GM19372 (cell line): ENCODE measurements around the gene CAMTA1.
"Not testable (repeated sequence)": the region's sequence is repeated elsewhere in the genome, so short reads cannot be mapped to it uniquely, and the experiment has no call there.

Source experiments
- ATAC-seq: cut with Tn5 transposase; IDR thresholded peaks from one replicate; pipeline ENCODE4 v1.9.1; 2021; ENCODE audit warnings: mild to moderate bottlenecking, low read depth, moderate library complexity; ENCODE audit not compliant: unreplicated experiment

CAMTA1 gene, protein sequence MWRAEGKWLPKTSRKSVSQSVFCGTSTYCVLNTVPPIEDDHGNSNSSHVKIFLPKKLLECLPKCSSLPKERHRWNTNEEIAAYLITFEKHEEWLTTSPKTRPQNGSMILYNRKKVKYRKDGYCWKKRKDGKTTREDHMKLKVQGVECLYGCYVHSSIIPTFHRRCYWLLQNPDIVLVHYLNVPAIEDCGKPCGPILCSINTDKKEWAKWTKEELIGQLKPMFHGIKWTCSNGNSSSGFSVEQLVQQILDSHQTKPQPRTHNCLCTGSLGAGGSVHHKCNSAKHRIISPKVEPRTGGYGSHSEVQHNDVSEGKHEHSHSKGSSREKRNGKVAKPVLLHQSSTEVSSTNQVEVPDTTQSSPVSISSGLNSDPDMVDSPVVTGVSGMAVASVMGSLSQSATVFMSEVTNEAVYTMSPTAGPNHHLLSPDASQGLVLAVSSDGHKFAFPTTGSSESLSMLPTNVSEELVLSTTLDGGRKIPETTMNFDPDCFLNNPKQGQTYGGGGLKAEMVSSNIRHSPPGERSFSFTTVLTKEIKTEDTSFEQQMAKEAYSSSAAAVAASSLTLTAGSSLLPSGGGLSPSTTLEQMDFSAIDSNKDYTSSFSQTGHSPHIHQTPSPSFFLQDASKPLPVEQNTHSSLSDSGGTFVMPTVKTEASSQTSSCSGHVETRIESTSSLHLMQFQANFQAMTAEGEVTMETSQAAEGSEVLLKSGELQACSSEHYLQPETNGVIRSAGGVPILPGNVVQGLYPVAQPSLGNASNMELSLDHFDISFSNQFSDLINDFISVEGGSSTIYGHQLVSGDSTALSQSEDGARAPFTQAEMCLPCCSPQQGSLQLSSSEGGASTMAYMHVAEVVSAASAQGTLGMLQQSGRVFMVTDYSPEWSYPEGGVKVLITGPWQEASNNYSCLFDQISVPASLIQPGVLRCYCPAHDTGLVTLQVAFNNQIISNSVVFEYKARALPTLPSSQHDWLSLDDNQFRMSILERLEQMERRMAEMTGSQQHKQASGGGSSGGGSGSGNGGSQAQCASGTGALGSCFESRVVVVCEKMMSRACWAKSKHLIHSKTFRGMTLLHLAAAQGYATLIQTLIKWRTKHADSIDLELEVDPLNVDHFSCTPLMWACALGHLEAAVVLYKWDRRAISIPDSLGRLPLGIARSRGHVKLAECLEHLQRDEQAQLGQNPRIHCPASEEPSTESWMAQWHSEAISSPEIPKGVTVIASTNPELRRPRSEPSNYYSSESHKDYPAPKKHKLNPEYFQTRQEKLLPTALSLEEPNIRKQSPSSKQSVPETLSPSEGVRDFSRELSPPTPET (N-terminal part only)

GRCh38 chr1:6785318-6785727 lies at the start of gene CAMTA1:
Gene CAMTA1 (plus strand): TSS chr1:6785454. CDS start chr1:6785531, 77 bp downstream.
- ATAC-seq = peak; percentile 62

DNA sequence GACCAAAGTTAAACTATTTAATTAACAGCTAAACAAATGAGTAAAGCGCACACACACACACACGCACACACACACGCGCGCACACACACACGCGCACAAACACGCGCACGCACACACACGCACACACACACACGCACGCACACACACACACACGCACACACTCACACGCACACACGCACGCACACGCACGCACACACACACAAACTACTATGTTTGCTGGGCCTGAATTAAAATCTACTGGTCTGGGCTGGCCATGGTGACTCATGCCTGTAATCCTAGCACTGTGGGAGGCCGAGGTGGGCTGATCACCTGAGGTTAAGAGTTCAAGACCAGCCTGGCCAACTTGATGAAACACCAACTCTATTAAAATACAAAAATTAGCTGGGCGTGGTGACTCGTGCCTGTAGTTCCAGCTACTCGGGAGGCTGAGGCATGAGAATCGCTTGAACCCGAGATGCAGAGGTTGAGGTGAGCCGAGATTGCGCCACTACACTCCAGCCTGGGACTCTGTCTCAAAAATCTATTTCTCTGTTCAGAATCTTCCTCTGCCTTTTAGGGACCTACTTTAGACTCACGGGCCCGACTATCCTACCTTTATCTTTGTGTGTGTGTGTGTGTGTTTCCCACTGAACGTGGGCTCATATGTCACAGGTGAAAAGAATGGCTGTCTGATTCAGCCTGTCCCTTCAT lies 46.1 kb upstream of the CAMTA1 start:
- ATAC-seq = no peak

DNA sequence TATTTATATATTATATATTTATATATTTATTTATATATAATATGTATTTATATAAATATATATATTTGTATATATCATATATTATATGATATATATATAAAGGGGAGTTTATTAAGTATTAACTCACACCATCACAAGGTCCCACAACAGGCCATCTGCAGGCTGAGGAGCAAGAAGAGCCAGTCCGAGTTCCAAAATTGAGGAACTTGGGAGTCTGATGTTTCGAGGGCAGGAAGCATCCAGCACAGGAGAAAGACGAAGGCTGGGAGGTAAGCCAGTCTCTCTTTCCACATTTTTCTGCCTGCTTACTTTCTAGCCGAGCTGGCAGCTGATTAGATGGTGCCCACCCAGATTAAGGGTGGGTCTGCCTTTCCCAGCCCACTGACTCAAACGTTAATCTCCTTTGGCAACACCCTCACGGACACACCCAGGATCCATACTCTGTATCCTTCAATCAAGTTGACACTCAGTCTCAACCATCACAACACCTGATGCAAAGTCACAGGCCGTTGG lies 42.5 kb upstream of the CAMTA1 start:
- ATAC-seq = not testable (repeated sequence)

- ATAC-seq = no peak
Observed at GRCh38 chr1:6743189-6744101, 41.8 kb upstream of the CAMTA1 start.

- ATAC-seq = no peak
Observed at GRCh38 chr1:6745073-6745472, 40.2 kb upstream of the CAMTA1 start.

DNA sequence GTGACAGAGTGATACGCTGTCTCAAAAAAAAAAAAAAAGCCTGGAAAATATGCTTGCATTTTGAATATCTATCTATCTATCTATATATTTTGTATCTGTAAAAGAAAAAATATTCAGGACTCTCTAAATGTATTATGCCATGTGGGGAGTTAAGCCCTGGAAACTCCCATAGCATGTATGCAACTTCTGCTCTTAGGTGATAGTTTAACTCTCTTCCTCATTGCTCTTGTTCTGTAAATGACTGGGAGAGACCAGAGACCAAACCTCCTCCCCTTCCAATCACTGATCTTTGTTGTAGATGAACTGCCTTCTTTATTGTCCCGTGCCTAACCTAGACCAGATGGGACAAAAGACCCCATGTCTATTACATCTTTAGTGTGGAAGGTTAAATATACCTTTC lies 37.6 kb upstream of the CAMTA1 start:
- no peak for ATAC-seq

DNA sequence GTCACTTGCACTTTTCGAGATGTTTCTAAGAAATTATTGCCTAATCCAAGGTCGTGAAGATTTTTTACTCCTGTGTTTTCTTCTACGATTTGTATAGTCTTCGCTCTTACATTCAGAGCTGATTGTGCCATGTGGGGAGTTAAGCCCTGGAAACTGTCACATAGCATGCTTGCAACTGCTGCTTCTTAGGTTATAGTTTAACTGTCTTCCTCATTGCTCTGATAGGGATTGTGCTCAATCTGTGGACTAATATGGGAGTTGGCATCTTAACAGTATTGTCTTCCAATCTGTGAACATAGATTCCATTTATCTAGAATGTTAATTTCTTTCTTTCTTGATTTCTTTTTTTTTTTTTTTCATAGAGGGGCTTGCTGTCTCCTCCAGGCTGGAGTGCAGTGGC lies 34.8 kb upstream of the CAMTA1 start:
- ATAC-seq = no peak

GRCh38 chr1:6753320-6754140 lies 31.7 kb upstream of the CAMTA1 start:
- no peak for ATAC-seq

DNA sequence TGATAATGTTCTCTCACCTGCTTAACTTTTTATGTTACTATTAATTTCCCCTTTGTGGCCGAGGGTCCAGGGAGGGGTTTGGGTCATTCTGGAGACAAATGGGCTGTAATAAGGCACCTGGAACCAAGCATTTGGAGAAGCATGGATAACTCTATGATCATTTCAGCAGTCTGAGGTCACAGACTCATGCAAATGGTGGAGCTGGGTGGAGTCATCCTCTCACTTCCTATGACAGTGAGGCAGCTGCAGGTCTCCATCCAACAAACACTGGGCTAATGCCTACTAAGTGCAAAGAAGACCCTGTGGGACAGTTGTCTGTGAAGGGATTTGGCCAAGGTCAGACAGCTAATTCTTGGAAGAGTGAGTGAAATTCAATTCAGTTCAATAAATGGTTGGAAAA lies 28.8 kb upstream of the CAMTA1 start:
- no peak for ATAC-seq

DNA sequence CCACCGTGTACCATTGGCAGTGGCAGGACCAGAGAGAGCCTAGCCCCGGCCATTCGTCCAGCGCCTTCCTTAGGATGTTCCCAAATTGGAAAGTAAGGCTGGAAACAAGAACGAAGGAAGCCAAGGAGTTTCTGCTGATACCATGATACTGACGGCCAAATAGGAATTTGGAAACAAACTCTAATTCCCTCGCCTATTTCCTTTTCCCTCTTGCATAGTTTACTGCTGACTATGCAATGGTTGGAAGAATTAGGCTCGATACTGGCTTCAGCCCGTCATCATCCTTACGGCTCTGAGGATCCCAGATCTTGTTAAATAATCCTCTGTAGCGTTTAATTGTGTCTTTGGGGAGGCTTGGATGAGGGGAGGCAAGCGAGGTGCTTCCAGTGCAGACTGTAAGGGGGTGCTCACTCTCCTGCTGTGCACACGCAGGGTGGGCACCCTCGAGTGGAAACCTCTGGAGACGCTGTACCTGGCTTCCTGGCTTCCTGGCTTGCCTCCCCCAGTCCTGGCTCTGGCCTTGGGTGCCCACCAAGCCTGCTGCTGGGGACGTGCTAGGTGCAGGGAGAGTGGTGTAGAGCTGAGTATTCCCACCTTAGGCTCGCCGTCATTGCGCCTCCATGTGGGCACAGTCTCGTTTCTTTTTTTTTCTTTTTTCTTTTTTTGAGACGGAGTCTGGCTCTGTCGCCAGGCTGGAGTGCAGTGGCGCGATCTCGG lies 27.4 kb upstream of the CAMTA1 start:
- ATAC-seq = no peak

DNA sequence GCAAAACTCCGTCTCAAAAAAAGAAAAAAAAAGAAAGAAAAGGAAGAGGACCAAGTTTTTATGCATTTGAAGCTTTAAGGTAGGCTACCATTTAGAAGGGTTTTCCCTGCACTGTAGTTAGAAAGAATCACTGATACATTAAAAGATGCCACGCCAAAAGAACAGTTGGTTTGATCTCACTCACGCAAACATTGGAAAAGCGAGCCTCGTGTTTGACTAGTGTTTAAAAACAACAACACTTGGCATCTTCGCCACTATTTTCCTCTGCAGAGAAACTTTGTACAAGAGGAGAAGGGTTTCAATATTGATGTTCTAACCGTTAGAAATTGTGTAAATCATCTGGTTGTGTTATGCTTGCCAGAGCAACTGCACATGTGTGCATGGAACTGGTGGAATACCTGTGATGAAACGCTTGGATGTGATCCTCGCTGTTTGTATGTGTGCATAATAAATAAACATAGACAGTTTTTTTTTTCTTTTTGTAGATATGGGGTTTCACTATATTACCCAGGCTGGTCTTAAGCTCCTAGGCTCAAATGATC lies 24.0 kb upstream of the CAMTA1 start:
- no peak for ATAC-seq

DNA sequence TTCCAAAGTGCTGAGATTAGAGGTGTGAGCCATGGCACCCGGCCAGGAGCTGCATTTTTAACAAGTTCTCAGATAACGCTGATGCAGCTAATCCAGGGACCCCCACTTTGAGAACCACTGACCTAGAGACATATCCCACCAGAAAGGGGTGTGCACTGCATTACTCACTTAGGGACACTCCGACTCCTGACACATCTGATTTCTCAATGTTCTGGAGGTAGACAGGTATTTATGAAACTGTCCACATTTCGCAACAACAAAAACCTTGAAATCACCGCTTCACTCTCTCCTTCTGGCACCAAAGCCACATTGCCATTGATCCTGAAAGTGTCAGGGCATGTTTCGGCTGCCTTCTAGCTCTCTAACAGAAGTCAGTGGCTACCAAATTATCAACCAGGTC lies 23.2 kb upstream of the CAMTA1 start:
- no peak for ATAC-seq

DNA sequence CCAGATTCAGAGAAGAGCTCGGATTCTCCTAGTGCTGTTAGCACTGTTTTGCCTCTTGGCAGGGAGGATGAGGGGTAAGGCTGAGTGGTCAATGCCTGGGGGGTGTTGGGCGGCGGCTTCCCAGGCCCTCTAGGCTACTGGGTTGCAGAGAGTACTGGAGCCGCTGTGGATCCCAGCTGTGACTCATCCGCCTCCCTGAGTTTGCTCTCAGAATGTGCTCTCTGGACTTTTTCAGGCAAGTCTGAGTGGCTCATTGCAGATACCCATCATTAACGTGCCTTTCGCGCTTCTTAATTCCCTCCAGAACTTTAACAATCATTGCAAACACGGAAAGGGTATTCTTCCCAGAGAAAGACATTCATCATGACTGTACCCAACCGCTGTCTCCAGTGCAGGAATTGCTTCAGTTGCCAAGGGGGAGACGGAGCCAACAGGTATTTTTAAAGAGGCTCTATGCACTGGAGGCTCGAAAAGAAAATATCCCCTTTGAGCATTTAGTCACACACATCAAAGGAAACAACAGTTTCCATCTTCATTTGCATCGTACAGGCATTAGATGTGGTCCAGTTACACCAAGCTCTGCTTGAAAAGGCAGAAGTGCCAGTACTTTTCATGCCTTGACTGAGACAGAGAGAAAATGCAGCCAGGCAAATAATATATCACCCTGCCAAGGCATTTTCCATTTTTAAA lies 14.4 kb upstream of the CAMTA1 start:
- ATAC-seq = no peak

GRCh38 chr1:6771441-6771769 lies 13.8 kb upstream of the CAMTA1 start:
- ATAC-seq = no peak

GRCh38 chr1:6774381-6774780 lies 10.9 kb upstream of the CAMTA1 start:
- no peak for ATAC-seq

DNA sequence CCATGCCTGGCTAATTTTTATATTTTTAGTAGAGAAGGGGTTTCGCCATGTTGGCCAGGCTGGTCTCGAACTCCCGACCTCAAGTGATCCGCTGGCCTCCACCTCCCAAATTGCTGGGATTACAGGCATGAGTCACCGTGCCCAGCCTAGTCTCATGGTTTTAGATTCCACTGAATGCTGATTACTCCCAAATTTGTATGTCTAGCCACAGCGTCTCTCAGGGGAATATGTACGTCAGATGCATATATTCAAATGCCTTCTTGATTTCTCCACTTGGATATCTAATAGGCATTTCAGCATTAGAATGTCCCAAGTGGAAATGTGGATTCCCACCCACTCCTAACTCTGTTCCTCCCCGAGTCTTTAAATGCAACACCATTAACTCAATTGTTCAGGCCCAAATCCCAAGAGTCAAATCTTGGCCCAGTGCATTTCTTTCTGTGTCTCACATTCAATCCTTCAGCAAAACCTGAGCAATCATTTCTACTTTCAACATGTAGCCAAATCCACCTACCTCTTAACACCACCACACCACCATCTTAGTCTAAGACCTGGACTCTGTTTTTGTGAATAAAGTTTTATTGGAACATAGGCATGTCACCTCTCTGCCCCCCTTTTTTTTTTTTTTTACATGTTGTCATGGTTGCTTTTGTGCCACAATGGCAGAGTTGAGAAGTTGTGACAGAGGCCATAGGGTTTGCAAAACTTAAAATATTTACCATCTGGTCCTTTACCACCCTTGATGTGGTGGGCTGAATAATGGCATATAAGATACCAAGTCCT lies 9.8 kb upstream of the CAMTA1 start:
- no peak for ATAC-seq
